ENCODE results near the gene GGT6.

The GGT6 gene

DNA sequence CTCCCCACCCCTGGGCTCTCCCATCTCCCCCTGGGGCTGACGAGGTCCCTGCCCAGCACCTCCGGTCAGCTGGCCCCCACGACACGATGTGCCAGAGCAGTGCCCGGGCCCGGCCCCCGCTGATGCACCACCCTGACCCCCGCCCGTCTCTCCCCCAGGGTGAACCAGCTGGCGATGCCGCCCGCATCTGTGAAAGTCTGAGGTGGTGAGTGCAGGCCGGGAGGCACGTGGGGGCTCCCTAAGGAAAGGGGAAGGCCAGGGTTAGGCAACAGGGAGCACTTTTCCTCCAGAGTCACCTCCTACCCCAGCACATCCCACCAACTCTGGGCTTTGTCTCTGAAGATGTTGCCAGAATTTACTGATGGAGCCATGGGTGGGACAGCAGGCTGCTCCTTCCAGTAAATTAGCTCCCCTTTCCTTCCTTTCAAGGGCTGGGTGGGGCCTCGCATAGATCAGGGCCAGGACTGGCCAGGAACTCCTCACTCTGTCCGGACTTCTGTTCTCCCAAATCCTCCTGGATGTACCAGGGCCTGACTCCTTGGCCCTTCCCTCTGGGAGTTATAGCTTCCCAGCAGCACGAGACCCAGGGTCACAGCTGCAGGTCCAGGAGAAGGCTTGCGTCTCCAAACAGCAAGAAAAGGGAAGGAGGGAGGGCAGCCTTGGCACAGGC, 23.5 kb downstream of the GGT6 start:
- ATAC-seq = no peak

DNA sequence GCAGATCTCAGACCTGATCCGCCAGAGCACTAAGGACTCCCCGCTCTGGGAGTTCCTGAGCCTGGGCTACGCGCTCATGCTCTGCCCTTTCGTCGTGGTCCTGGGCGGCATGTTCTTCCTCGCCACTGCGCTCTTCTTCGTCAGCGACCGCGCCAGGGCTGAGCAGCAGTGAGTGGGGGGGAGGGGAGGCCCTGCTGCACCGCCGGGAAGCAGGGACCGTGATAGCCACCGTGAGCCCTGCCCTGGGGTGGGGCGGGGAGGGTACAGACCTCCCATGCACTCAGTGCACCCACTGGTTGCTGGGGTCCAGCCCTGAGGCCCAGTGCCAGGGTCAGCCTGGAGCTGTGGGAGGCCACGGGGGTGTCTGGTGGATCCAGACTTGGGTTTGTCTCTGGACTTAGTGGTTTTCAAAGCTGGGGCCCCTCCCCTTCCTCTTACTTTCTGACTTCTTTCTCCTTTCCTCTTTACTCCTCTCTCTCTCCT, 24.1 kb downstream of the GGT6 start:
- no peak for ATAC-seq

DNA sequence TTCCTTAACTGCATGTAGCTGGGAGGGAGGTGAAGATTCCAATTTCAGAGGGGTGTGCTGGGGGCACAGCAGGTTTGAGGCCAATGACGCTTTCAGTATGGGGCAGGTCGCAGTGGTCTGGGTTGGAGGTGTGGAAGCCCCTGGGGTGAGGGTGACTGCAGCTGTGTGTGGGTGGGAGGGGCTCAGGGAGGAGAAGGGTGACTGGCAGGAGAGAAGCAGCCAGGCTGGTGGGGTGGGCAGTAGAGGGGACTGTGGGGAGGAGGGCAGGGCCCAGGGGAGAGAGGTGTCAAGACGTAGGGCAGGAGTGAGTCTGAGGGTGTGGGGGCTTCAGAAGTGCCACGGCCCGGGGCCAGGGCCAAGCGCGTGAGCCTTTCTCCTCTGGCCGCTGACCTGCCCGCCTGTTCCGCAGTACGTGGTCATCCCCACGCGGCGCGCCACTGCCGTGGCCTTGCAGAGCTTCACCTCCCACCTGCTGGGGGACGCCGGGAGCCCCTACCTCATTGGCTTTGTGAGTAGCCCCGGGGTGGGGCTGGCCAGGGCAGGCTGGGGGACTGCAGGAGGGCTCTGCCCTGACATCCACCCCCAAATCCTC, 24.6 kb downstream of the GGT6 start:
- no peak for ATAC-seq

DNA sequence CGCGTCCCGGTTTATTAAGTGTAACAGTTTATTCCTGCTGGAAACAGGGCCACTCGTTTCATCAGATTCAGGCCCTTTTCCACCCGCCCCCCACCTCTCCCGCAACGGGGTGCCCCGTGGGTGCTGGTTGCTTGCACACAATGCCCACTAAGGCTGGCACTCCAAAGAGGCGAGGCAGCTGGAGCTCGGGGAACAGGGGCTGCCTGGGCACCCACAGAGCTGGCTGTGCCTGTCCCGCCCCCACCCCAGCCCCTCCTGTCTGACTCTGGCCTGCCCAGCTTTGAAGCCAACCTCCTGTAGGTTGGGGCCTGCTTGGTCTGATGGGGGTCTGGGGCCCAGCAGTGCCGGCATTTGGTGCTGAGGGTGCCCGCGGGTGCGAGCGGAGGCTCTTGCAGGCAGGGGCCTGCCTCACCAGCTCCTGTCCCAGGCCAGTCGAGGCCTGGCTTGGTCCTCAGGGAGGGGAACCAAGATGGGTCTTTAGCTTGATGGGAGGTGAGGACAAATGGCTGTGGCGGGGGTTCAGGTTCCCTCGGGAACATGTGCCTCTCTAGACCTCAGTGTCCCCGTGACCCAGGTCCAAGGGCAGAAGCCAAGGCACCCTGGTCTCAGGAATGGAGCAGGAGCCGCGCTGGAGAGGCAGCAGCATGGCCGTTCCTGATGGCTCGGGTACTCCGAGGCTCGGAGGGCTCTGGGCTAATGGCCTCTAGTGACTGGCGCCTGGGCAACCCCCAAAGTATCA, 25.3 kb downstream of the GGT6 start:
- ATAC-seq = no peak

DNA sequence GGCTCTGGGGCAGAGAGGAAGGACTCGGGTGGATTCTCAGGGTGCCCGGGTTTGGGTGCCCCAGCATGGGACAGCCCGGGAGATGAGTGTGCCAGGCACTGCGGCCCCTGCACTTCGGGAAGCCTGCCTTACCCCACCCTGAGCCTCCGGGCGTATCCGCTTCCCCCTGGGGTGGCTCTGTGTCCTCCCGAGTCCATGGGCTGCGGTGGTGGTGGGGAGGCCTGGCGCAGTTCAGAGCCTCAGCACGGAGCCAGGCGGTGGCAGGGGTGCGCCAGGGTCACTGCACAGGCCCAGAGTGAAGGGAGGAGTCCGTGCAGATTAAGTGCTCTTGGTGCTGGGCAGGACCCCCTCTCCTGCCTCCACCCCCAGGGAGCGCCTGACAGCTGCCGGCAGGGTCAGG, 25.9 kb downstream of the GGT6 start:
- no peak for ATAC-seq

DNA sequence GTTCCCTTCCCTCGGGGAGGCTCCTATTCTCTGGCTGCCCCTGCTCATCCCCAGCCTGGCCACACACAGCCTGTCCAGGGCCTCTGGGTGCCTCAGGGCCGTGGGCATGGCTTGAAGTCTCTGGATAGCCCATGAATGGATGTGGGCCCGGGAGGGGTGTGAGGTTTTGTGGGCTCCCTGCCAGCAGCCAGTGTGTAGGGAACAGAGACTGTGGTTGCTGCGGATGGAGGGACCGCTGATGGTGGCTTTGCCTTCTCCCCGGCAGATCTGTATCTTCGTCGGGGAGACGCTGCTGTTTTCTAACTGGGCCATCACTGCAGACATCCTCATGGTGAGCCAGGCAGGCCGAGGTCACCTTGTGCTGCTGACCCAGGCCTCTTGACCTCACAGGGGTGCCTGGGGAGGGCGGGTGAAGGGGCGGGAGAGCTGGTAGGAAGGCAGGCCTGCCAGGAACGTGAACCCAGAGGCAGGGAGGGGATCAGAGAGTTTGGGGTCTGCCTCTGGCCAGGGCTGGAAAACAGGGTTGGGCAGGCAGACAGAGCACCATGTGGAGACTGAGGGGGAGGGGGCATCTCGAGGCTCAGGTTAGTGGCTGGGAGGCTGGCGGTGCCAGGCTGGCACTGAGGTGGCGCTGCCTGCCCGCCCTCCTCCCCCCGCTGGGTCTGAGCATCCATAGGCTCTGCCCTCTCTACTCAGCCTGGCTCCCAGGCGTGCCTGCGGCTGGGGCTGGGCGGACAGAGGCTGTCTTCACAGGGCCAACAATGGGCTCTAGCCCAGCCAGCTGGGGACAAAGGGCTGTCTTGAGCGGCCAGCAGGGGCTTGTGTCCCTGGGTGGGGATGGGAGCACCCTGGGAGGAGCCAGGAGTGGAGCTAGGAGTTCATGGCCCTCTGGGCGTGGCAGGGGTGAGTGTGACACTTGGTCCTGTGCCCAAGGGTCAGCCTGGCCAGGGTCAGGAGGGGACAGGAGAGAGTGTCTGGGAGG, 26.6 kb downstream of the GGT6 start:
- ATAC-seq = no peak

DNA sequence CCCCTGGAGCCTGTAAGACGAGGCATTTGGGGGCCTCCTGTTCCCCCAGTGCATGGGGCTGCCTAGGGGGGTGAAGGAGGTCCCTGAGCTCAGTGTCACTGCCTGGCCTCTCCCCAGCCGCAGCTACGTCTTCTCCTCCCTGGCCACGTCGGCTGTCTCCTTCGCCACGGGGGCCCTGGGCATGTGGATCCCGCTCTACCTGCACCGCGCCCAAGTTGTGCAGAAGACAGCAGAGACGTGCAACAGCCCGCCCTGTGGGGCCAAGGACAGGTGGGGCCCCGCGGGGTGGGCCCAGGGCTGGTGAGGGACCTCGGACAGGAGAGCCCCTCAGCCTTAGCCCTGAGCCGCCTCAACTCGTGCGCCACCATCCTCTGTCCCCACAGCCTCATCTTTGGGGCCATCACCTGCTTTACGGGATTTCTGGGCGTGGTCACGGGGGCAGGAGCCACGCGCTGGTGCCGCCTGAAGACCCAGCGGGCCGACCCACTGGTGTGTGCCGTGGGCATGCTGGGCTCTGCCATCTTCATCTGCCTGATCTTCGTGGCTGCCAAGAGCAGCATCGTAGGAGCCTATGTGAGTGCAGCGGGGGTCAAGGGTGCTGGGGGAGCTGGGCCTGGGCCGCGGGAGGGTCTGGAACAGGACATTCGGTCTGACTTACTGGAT, 27.4 kb downstream of the GGT6 start:
- ATAC-seq = no peak

DNA sequence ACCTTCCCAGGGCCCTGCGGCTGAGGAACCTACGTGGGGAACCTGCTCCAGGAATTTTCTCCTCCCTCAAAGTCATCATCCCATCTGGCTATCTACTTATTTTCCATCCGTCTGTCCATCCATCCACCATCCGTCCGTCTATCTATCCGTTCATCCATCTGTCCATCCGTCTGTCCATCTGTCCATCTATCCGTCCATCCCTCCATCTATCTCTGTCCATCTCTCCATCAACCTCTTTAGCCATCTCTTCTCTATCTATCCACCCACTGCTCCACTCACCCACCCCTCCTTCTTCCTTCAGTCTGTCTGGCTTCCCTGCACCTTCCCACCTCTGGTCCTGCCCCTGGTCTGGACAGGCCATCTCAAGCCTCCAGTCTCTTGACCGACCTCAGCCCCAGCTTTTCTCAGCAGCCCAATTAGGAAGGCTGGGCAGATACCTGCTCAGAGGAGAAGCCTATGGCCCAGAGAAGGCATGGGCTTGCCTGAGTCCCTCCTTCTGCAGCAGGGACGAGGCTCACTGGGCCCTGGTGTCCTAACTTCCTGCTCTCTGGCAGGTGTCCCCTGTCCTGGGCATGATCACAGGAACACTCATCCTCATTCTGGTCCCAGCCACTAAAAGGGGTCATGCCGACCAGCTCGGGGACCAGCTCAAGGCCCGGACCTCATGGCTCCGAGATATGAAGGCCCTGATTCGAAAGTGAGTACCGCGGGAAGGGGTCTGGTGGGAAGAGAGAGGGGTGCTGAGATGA, 28.2 kb downstream of the GGT6 start:
- ATAC-seq = no peak

DNA sequence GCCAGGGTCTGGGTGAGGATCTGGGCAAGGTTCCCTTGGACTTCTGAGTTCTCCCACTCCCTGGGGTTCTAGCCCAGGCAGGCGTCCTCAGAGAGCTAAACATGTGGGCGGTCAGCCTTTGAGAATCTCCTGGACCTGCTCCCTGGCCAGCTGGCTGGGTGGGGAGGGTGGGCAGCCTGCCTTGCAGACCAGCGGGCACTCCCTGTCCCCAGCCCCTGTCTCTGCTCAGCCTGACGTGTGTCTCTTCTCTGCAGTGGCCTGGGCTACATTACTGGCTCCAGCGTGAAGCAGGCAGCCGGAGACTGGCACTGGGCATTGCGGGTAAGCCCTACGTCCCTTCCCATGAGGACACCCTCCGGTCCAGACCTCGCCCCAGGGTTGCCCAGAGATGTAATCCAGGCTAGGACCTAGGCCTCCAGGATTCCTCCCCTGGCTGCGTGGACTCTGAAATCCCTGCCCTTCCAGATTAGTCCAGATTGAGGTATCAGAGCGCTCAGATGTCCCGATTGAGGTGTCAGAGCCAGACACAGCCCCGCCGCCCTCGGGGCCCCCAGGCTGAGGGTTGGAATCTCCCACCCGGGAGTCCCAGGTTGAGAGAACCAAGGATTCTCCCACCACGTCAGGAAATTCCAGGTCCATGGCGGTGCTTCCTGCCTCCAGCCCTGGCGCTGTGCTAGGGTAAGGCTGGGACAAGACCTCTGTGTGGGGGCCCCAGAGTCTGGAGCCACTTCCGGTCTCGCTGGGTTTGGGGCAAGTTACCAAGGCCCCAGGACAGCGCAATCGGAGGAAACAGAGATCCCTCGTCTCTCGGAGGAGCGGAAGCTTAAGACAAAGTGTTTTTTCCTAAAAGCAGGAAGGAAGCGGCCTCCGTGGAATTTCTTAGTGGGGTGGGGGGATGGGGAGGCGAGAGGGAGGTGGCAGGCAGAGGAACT, 29.3 kb downstream of the GGT6 start:
- ATAC-seq = no peak

DNA sequence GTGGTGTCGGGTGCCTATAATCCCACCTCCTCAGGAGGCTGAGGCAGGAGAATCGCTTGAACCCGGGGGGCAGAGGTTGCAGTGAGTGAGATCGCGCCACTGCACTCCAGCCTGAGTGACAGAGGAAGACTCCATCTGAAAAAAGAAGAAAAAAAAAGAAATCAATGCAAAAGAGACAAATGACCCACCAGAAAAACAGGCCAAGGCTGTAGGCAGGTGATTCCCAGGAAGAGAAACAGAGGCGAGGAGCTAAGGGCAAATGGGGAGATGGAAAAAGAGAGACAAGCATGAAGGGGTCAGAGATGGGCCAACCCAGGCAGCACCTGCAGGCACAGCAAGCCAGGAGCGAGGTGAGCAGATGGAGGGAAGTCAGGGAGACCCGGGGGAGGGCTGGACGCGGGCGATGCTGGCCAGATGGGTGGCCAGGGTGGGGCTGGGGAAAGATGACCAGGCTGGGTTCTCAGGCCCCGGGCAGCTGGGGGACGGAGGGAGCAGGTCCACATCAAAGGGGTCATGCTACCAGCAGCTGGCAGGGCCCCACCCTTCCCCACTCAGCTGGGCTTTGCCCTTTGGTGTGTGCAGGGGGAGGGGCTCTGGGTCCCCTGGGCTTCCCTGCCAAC, 30.7 kb downstream of the GGT6 start:
- no peak for ATAC-seq

DNA sequence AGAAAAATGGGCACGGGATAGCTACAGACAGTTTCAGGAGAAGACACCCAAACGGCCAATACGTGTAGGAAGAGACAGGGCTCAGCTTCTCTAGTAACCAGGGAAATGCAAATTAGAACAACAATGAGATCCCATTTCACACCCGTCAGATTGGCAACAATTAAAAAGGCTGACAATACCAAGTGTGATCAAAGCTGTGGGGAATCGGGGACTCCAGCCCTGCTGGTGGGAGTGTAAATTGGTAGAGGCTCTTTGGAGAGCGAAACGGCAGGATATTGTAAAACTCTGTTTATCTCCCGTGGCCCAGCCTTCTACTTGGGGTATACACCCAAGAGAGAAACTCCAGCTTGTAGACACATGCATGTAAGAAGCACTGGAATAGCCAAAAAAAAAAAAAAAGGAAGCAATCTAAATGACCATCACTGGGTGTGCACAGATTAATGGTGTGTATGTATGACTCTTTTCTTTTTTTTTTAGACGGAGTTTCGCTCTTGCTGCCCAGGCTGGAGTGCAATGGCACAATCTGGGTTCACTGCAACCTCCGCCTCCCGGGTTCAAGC, 32.7 kb downstream of the GGT6 start:
- ATAC-seq = no peak

DNA sequence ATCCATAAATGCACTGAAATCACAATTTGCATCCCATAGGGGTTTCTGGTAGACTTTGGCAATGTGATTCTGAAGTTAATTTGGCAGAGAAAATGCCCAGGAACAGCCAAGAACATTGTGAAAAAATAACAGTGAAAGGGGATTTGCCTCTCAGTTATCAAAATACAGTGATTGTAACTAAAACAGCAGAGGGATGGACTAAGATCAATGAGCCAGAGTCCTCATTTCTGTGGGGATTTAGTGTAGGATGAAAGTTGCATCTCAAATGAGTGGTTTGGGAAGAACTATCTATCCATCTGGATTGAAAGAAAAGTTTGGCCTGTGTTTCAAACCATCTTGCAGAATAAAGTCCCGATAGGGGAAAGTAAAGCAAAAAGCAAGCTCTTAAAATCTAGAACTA, 33.2 kb downstream of the GGT6 start:
- no peak for ATAC-seq

DNA sequence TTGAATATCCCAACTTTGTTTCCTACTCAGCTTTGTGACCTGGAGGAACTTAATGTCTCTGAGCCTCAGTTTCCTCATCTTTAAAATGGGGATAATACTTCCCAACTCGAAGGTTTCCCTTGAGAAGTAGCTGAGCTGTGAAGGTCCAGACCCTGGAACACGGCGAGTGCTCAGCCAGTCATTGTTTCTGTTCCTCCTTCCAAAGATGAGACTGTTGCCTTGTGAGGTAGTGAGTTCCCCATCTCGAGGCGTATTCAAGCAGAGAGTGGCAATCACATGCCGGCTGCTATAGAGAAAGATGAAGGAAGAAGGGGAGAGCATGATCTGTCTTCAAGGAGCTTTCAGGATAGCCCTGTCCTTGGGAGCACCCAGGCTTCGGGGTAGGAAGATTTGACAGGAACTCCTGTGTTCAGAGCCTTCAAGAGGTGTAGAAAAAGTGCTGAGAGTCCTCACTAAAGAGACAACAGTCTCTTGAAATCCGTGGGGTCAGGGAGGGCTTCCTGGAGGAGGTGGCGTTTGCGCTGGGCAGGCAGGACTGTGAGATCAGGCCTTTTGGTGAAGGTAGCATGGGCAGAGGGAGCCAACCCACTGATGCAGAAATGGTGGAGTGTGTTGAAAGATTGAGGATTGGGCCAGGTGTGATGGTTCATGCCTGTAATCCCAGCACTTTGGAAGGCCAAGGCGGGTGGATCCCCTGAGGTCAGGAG, 34.5 kb downstream of the GGT6 start:
- ATAC-seq = no peak

DNA sequence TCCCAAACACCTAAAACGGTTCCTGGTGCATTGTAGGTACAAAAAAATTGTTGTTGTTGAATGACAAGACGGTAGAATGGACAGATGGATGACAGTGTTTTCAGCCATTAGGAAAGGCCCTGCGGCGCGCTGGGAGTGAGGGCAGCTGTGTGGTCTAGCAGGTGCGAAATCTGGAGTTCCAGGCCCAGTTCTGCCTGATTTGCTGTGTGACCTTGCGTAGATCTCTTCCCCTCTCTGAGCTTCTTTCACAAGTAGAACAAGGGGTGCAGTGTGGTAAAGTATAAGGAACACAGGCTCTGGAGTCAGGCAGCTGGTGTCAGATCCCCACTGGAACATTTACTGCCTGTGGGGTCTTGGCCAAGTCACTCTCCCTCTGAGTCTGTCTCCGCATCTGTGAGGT, 36.4 kb downstream of the GGT6 start:
- no peak for ATAC-seq

DNA sequence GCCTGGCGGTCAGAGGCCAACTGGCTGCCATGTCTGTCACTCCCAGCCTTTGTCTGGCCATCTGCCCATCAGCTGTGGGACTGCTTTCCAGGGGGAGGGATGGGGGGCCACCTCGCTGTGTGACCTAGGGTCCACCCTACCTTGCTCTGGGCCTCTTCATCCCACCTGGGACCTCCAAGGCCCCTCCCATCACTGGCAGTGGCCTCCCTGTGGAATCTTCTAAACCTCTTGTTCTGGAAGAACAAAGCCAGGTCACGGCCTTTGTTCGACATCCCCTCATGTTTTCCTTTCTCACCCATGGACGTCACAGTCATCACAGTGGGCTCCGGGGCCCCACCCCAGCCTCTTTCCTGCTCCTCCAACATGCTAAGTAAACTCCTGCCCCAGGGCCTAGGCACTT, 37.7 kb downstream of the GGT6 start:
- no peak for ATAC-seq

DNA sequence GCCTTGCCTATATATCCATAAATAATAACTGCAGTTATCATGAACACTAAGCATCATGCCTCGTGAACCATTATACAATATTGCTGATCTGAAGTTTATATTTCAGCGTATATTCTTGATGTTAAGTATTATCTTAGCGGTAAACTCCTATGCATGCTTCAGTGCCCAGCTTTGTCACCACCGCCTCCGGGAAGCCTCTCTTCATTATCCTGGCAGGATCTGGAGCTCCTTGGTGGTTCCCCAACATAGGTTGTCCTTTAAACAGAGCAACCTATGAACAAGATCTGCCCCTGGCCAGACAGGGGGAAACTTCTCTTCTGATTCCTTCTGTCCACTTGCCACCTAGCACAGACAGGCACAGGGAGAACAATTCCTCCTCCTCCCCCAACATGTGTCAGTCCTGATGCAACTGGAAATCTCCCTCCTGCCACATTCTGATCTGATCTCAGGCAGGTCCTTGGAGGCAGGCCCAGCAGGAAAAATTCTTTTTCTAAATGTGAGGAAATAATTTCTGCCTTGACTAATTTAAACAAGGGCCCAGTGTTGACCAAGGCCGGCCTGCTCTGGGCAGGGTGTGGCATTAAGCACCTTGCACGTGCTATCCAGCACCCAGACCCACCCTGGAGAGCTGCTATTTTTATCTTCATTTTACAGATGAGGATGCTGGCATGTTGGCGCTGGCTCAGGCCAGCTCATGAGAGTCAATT, 39.3 kb downstream of the GGT6 start:
- no peak for ATAC-seq

DNA sequence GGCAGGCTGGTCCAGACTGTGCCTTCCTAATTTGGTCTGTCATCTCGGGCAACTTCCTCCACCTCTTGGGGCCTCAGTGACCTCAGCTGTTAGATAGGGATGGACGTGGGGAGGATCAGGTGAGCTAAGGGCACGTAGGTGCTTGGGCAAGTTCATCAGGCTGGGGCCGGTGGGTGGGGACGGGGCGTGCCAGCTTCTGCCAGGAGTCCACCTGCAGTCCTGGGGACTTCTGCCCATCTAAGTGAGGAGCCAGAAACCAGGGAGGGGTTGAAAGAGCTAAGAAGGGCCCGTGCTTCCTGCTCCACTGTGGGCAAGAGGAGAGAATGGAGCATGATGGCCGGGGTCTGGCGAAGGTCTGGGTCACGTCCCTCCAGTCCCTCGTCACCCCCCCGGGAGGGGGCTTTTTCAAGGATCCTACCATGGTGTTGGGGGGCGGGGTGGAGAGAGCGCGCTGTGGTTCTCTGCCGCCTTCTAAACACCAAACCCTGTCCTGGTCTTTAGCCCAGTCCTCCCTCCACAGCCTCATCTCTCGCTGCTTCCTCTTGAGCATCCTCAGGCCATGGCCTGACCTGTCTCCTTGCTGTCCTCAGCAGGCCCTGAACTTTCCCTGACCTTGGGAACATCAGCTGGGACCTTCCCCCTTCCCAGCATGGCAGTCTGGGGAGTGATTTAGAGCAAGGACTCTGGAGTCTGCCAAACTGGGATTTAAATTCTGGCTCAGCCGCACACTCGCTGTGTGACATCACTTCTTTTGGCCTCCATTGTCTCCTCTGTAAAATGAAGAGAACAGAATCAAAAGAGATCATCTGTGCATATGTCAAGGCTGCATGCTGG, 40.1 kb downstream of the GGT6 start:
- ATAC-seq = no peak

All from activated CD4-positive, CD25-positive, alpha-beta regulatory T cell treated with anti-CD3 and anti-CD28 coated beads, Interleukin-2, amount 50 U/mL, for 24 hours (primary cell).